HG02885 (cell line): Measurements from ENCODE around the gene POLR2L.
A peak's percentile ranks its signal among the peaks of the same experiment; 100 is the strongest.

ENCODE experiments used
- ATAC-seq: cut with Tn5 transposase; IDR thresholded peaks from one replicate; pipeline ENCODE4 v1.9.1; 2021; ENCODE audit warnings: mild to moderate bottlenecking; ENCODE audit not compliant: unreplicated experiment, poor library complexity

The POLR2L gene

GRCh38 chr11:815675-816432 is 26.5 kb downstream of the POLR2L start:
- ATAC-seq = no peak

- no peak for ATAC-seq
These were observed 28.8 kb downstream of the POLR2L start for GRCh38 chr11:813456-814096.

GRCh38 chr11:813072-813455 is 29.3 kb downstream of the POLR2L start:
- ATAC-seq = no peak

GRCh38 chr11:812390-812789 is 29.9 kb downstream of the POLR2L start:
- ATAC-seq = no peak

DNA sequence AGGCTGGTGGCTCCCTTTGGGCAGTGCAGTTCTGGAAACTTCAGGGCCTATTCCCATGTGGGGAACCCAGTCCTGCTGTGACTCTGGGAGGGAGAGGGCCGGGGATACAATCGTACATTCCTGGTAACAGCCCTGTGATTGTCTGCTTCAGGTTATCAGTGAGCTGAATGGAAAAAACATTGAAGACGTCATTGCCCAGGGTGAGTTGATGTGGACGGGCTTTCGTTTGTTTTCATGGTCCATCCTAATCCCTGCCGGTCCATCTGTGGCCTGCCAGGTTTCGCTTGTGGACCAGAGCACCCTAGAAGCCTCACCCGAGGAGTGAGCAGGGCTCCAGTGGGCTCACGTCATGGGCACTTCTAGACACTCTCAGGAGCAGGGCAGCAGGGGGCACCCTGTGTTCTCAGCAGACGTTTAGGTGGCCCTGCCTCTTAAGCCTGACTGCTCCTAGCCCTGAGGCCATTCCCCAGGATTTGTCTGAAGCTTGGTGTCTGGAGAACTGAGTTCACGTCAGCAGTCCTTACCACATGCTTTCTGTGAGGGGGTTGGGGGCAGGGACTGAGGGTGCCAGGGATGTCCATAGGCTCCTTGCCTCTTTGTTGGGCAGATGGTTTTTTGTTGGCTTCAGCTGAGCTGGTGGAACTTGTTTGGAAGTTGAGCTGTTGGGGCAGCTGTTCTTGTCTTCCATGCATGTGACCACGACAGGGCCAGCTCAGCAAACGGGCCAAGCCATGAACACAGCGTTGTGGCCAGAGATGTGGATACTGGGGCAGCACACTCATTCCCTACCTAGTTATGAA is 30.7 kb downstream of the POLR2L start:
- no peak for ATAC-seq

- no peak for ATAC-seq
These were observed 32.2 kb downstream of the POLR2L start for GRCh38 chr11:810040-810567.

- peak; percentile 74 for ATAC-seq
These were observed 32.9 kb downstream of the POLR2L start, which contains the start of gene RPLP2 for GRCh38 chr11:809287-810039. Gene RPLP2, plus strand, starts transcription at chr11:809967. Its CDS starts 268 bp downstream, at chr11:810235.

GRCh38 chr11:808427-809286 is 33.7 kb downstream of the POLR2L start:
- ATAC-seq = no peak

DNA sequence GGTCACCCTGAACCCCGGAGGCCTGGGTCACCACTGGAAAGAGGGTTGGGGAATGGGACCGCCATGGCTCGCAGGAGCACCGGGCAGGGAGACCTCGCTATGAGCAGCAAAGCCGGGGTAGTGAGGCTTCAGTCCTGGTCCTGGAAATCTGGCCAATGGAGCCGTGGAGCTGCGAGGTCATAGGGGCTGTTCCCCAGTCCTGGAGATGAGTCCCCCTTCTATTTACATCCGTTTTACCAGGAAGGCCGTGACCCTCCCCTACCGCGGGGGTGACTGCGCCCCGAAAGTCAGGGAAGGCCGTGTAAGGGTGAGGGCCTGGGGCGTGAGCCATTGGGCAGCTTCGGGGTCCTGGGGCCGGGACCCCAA is 37.7 kb downstream of the POLR2L start:
- no peak for ATAC-seq

GRCh38 chr11:803770-804598 is 38.3 kb downstream of the POLR2L start:
- ATAC-seq = no peak

DNA sequence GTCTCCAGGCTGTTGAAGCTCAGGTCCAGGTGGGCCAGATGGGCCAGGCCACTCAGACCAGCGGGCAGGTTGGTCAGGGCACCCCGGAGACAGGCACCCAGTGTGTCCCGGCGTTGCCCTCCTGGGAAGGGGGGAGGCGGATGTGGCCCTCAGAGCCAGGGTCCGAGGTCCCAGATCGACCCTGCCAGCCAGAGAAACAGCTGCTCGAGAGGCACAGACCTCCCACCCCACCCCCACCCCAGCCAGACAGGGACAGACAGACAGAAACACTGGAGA is 38.9 kb downstream of the POLR2L start:
- ATAC-seq = no peak

DNA sequence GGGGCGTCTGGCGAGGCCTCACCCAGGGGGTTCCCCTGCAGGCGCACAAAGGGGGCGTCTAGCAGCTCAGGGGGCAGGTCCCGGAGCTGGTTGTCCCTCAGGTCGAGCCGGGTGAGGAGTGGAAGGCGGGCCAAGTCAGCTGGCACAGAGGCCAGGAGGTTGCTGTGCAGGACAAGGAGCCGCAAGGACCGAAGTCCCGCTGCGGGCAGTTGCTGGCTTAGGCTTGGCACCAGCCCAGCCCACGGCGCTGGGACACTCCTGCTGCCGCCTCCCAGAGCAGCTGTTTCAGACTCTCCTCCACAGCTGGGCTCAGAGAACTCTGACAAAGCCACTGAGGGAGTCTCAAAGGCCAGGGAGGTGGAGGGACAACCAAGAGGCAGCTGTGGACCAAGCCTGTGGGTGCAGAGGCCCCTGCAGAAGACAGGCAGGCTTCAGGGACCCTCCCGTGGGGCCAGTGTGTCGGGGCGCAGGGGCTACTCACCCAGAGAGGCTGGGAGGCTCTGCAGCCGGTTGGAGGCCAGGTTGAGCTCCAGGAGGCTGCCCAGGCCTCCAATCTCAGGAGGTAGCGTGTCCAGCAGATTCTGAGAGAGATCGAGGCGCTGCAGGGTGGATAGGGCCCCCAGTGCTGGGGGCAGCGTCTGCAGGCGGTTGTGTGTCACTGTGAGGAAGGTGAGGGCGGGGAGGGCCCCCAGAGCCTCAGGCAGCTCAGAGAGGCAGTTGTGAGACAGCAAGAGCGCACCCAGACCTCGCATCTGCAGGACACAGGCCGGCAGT is 39.4 kb downstream of the POLR2L start:
- ATAC-seq = no peak

DNA sequence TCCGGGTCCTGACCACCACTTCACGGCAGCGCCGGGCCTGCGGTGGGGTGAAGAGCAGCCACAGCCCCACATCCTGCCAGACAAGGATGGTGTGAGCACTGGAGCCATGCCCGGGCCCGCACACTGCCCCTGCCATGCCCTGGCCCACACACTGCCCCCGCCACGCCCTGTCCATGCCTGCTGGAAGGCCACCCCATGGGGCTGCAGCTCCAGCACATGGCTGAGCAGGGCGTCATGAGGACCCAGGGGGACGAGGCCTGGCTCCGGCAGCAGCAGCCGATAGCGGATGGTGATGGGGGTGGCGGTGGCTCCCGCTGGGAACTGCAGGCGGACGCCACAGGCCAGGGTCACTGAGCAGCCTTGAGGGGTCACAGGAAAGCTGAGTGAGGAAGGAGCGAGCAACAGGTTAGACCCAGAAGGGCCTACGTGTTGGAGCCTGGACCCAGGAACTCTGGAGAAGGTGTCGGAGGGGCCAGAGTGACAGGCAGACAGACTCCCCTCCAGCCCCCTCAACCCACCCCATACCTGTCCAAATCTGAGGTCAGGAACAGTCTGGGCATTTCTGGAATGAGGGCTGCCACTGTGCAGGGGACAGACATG is 40.2 kb downstream of the POLR2L start:
- no peak for ATAC-seq

GRCh38 chr11:801097-801780 is 41.1 kb downstream of the POLR2L start:
- ATAC-seq = no peak

- ATAC-seq = no peak
These were observed 41.9 kb downstream of the POLR2L start for GRCh38 chr11:800473-800872.

- no peak for ATAC-seq
These were observed 42.5 kb downstream of the POLR2L start for GRCh38 chr11:799641-800316.
